ENCODE results near the gene RNF8. TPM values are rescaled to one million over a fixed set of nuclear protein-coding genes. Genes with fewer than 3 reads are reported as not detected.

The RNF8 gene
- total RNA-seq, 4 donors from 2014 or later, result 5.9 to 42.6 (median 19.1) TPM

DNA sequence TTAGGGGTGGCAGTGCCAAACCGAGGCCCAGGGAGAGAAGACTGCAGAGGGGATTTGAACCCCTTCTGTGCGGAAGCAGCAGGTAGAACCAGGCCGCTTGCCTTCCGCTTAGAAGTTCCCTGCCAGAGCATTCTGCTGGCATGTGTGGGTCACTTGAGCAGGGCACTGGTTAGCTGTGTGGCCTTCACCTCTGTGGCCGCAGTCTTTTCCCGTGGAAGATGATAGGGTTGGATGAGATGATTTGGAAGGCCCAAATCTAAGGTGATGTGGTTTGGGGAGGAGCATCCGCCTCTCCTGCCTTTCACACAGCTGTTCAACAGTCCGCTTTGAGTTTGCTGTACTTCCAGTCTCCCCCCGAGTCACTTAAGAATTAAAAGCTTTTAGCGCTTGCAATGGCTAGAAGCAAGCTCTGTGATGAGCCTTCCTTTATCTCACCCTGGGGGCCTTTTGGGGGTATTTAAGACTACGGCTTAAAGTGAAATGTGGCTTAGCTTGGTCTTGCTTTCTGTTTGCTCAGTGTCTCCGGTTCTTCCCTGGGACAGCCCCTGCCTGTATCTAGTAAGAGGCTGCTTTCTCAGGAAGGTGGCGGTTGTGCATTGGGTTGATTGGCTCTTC lies 80.0 kb downstream of the RNF8 start:
- TF ChIP-seq, protein P1, sequence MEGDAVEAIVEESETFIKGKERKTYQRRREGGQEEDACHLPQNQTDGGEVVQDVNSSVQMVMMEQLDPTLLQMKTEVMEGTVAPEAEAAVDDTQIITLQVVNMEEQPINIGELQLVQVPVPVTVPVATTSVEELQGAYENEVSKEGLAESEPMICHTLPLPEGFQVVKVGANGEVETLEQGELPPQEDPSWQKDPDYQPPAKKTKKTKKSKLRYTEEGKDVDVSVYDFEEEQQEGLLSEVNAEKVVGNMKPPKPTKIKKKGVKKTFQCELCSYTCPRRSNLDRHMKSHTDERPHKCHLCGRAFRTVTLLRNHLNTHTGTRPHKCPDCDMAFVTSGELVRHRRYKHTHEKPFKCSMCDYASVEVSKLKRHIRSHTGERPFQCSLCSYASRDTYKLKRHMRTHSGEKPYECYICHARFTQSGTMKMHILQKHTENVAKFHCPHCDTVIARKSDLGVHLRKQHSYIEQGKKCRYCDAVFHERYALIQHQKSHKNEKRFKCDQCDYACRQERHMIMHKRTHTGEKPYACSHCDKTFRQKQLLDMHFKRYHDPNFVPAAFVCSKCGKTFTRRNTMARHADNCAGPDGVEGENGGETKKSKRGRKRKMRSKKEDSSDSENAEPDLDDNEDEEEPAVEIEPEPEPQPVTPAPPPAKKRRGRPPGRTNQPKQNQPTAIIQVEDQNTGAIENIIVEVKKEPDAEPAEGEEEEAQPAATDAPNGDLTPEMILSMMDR (IDR thresholded peaks at IDR 0.05), result no peak
- no peak for TF ChIP-seq POLR2A (IDR thresholded peaks at IDR 0.05)
- Histone ChIP-seq H3K36me3 (no peaks in the 10 kb centered on the region), H3K4me1 (peaks cover 0 to 8% of the 10 kb centered on the region in 2 donors), H3K4me3 (peak overlapping the region; percentile 58 to 83), H3K27me3 (peaks cover 0 to 4% of the 10 kb centered on the region in 2 donors), H3K9me3 (no peaks in the 10 kb centered on the region), H3K27ac (peak overlapping the region; percentile 81 to 94)
- DNase-seq, result no peak
- intact Hi-C loops (cut with DNase I; ENCODE audit: low total_unique reads), result no loop called here

DNA sequence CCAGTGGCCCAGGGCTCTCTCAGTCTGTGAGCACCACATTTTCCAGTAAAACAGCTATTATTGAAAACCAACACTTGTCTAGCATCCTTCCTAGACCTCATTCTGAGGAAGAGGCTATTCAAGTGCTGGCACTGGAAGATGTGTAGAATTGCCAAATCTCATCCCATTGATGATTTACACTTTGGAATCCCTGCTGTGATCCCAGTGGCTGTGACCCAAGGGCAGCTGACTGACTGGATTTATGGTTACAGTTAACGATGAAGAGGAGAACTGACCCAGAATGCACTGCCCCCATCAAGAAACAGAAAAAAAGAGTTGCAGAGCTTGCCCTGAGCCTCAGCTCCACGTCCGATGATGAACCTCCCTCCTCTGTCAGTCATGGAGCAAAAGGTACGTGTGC lies 81.6 kb downstream of the RNF8 start:
- peaks cover 0 to 8% of the 10 kb centered on the region in 2 donors for H3K4me1 ChIP-seq
- no peak for DNase-seq
- H3K36me3 ChIP-seq, result no peaks in the 10 kb centered on the region
- no peak overlapping the region for H3K27ac ChIP-seq
- TF ChIP-seq POLR2A (IDR thresholded peaks at IDR 0.05), result no peak
- TF ChIP-seq, protein P1 (IDR thresholded peaks at IDR 0.05), result no peak
- H3K4me3 ChIP-seq, result no peak overlapping the region
- no peaks in the 10 kb centered on the region for H3K9me3 ChIP-seq
- intact Hi-C loops (cut with DNase I; ENCODE audit: low total_unique reads), result no loop called here
- H3K27me3 ChIP-seq, result no peaks in the 10 kb centered on the region

DNA sequence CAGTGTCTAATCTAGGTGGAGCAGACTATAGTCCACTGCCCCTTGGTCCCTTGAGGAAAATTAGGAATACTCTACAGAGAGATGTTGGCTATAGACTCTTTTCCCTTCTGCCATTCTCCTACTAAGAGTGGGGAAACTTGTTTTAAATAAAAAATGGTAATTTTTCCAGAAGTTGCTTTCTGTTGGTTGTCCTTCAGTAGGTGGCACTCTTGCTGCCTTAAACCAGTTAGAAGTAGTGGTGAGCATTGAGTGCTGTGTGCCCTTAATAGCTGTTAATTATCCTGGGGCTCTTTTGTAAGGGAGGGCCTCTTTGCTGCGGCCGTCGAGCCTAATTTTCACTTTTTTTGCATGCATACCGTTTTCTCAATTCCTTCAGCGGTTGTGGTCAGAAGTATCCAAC lies 82.0 kb downstream of the RNF8 start:
- Histone ChIP-seq H3K9me3 (no peaks in the 10 kb centered on the region), H3K27me3 (no peaks in the 10 kb centered on the region), H3K4me3 (no peak overlapping the region), H3K27ac (no peak overlapping the region), H3K4me1 (peaks cover 0 to 8% of the 10 kb centered on the region in 2 donors), H3K36me3 (no peaks in the 10 kb centered on the region)
- TF ChIP-seq, protein P1 (IDR thresholded peaks at IDR 0.05), result no peak
- TF ChIP-seq POLR2A (IDR thresholded peaks at IDR 0.05), result no peak
- DNase-seq, result no peak
- intact Hi-C loops (cut with DNase I; ENCODE audit: low total_unique reads), result no loop called here

DNA sequence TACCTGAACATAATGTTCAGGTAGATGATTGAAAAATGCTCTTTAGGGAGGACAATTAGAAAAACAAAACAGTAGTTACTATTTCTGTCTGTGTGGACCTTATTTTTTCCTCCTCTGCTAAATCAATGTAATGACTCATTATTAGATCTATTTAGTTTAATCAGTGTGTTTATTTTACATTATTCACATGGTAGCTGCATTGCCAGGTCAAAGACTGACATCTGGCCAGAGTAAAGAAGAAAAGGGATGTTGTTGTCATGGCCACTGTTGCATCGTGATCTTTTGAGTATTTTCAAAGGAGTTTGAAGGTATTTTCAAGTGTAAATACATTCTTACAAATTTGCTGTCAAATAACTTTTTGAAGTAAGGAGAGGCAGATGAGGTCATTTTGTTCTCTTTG lies 85.1 kb downstream of the RNF8 start:
- TF ChIP-seq, protein P1 (IDR thresholded peaks at IDR 0.05), result no peak
- TF ChIP-seq POLR2A (IDR thresholded peaks at IDR 0.05), result no peak
- Histone ChIP-seq H3K27me3 (no peaks in the 10 kb centered on the region), H3K4me3 (no peak overlapping the region), H3K9me3 (no peaks in the 10 kb centered on the region), H3K4me1 (peaks cover 0 to 4% of the 10 kb centered on the region in 2 donors), H3K27ac (no peak overlapping the region), H3K36me3 (no peaks in the 10 kb centered on the region)
- intact Hi-C loops (cut with DNase I; ENCODE audit: low total_unique reads), result no loop called here
- no peak for DNase-seq

DNA sequence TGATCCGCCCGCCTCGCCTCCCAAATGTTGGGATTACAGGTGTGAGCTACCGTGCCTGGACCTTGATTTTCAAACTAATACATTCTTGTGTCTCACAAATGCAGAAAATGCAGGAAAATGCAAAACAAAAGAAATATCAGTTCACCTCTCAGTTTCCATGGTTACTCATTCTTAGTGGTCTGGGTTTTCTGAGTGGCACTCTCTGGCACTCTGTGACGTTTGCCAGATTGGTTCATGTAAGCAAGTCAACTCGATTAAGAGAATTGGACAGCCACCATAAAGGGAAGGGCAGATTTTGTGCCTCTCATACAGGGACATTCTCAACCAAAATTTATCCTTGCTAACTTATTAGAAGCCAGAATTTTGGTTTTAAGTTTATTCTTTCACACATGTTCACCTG lies 87.9 kb downstream of the RNF8 start:
- H3K27ac ChIP-seq, result peak overlapping the region in 1 of 2 donors; percentile 63
- no peaks in the 10 kb centered on the region for H3K9me3 ChIP-seq

More for the DNA sequence above, 87.9 kb downstream of the RNF8 start:
- TF ChIP-seq, protein P1 (IDR thresholded peaks at IDR 0.05), result no peak
- TF ChIP-seq POLR2A (IDR thresholded peaks at IDR 0.05), result no peak
- no peak overlapping the region for H3K4me3 ChIP-seq
- H3K4me1 ChIP-seq, result no peaks in the 10 kb centered on the region
- no peaks in the 10 kb centered on the region for H3K36me3 ChIP-seq
- H3K27me3 ChIP-seq, result no peaks in the 10 kb centered on the region
- intact Hi-C loops (cut with DNase I; ENCODE audit: low total_unique reads), result no loop called here
- DNase-seq, result no peak
